Gastrocnemius medialis (tissue), 4 donors: Measurements from ENCODE around the gene FAM83F. TPM values are rescaled to one million over a fixed set of nuclear protein-coding genes. Genes with fewer than 3 reads are reported as not detected.

Experiments
- ATAC-seq, 2 donors: fragments of 150-250 bp; one replicate each; pipeline ENCODE4 v1.9.1; 2016
- DNase-seq, 2 donors: peaks; one replicate each; pipeline ENCODE4 v3.0.0-alpha.2; 2019
- H3K27ac ChIP-seq, 4 donors: fragments of 200-600 bp; sonication (generic); 1 replicate in 1 of 4; 2 replicates in 3 of 4; pipeline ENCODE4 v1.5.1; 2016 to 2018; ENCODE audit warnings: mild to moderate bottlenecking in 2 of 4, moderate library complexity in 1 of 4
- H3K27me3 ChIP-seq, 3 donors: fragments of 200-600 bp; sonication (generic) in 2 of 3; 1 replicate in 1 of 3; 2 replicates in 2 of 3; pipeline versions ENCODE4 v1.5.1 to v1.6.0; 2016 to 2019; ENCODE audit warnings: mild to moderate bottlenecking in 1 of 3, moderate library complexity in 1 of 3
- H3K36me3 ChIP-seq, 2 donors: fragments of 200-600 bp; sonication (generic) in 1 of 2; one replicate each; pipeline ENCODE4 v1.5.1; 2017 to 2018
- H3K4me1 ChIP-seq, 2 donors: fragments of 200-600 bp; sonication (generic) in 1 of 2; one replicate each; pipeline ENCODE4 v1.5.1; 2016 to 2017; ENCODE audit warnings: mild to moderate bottlenecking in 2 of 2
- H3K4me3 ChIP-seq, 4 donors: fragments of 200-600 bp; sonication (generic) in 3 of 4; 1 replicate in 1 of 4; 2 replicates in 3 of 4; pipeline ENCODE4 v1.5.1; 2016 to 2019; ENCODE audit warnings: mild to moderate bottlenecking in 2 of 4
- H3K9me3 ChIP-seq, 3 donors: fragments of 200-600 bp; sonication (generic) in 2 of 3; 1 replicate in 1 of 3; 2 replicates in 2 of 3; pipeline ENCODE4 v1.5.1; 2016 to 2019
- CTCF ChIP-seq, 5 experiments: fragments of 450-650 bp in 3 of 5; fragments of 200-600 bp in 2 of 5; sonication (generic) in 2 of 5; IDR thresholded peaks in 4 of 5; conservative IDR thresholded peaks in 1 of 5; 1 replicate in 4 of 5; 2 replicates in 1 of 5; pipeline ENCODE4 v1.5.1; 2016 to 2019; ENCODE audit warnings: antibody characterized with exemption in 5 of 5, mild to moderate bottlenecking in 3 of 5, moderate library complexity in 3 of 5
- POLR2A ChIP-seq, 2 donors: fragments of 450-650 bp; IDR thresholded peaks; one replicate each; pipeline ENCODE4 v1.6.1; 2017; ENCODE audit warnings: antibody characterized with exemption in 2 of 2, mild to moderate bottlenecking in 2 of 2, moderate library complexity in 2 of 2
- in situ Hi-C, 4 donors: fragments of 200-750 bp; cut with MboI; loops; one replicate each; pipeline versions ENCODE4 v1.15.0 to v1.8.0; 2017; ENCODE audit warnings: low sequenced_read_pairs in 4 of 4
- intact Hi-C: fragments of 100-400 bp; cut with DNase I; formaldehyde crosslinking; loops from one replicate; pipeline ENCODE4 v1.15.1; 2023; ENCODE audit warnings: low total_unique reads
- total RNA-seq, 4 donors: library from RNA; depleted of rRNA; stranded (reverse); fragments of >200 nt; gene quantifications; one replicate each; pipeline versions ENCODE4 v1.1.0 to v1.2.3, GENCODE V29; 2016

The FAM83F gene
- total RNA-seq, 4 donors from 2014 or later = 0.02 to 0.15 (median 0.07) TPM; not detected in 1

- no peak for TF ChIP-seq CTCF (IDR thresholded peaks at IDR 0.05 in 4 of 5, conservative IDR thresholded peaks at IDR 0.05 in 1 of 5)
- TF ChIP-seq POLR2A (IDR thresholded peaks at IDR 0.05) = no peak
- in situ Hi-C loops = loop anchor here in 1 of 4 donors (25.0 kb wide), 1 partner anchor 639 kb away; no protein-coding TSS in a partner anchor
Measured at GRCh38 chr22:40001106-40001505, 6.4 kb downstream of the FAM83F start.

GRCh38 chr22:40001800-40002577 lies 7.2 kb downstream of the FAM83F start:
- ATAC-seq (no peak), DNase-seq (no peak)
- TF ChIP-seq POLR2A (IDR thresholded peaks at IDR 0.05) (no peak), CTCF (IDR thresholded peaks at IDR 0.05 in 4 of 5, conservative IDR thresholded peaks at IDR 0.05 in 1 of 5) (no peak)
- Histone ChIP-seq H3K4me3 (no peak overlapping the region), H3K9me3 (no peaks in the 10 kb centered on the region), H3K4me1 (no peaks in the 10 kb centered on the region), H3K27ac (no peak overlapping the region), H3K27me3 (peaks cover 0 to 10% (median 0%) of the 10 kb centered on the region in 3 donors), H3K36me3 (no peaks in the 10 kb centered on the region)
- intact Hi-C loops (no loop called here), in situ Hi-C loops (loop anchor here in 1 of 4 donors (25.0 kb wide), 1 partner anchor 640 kb away; no protein-coding TSS in a partner anchor)

More at GRCh38 chr22:40001106-40001505, 6.4 kb downstream of the FAM83F start:
- Histone ChIP-seq H3K4me3 (no peak overlapping the region), H3K36me3 (no peaks in the 10 kb centered on the region), H3K27me3 (peaks cover 2 to 14% (median 3%) of the 10 kb centered on the region in 3 donors), H3K4me1 (no peaks in the 10 kb centered on the region), H3K9me3 (no peaks in the 10 kb centered on the region), H3K27ac (no peak overlapping the region)
- intact Hi-C loops = no loop called here
- DNase-seq (no peak), ATAC-seq (no peak)

GRCh38 chr22:40002935-40003715 lies 8.4 kb downstream of the FAM83F start:
- TF ChIP-seq CTCF (IDR thresholded peaks at IDR 0.05 in 4 of 5, conservative IDR thresholded peaks at IDR 0.05 in 1 of 5) (no peak), POLR2A (IDR thresholded peaks at IDR 0.05) (no peak)
- Histone ChIP-seq H3K9me3 (no peaks in the 10 kb centered on the region), H3K27ac (no peak overlapping the region), H3K36me3 (no peaks in the 10 kb centered on the region), H3K4me1 (no peaks in the 10 kb centered on the region), H3K27me3 (peaks cover 0 to 4% (median 0%) of the 10 kb centered on the region in 3 donors), H3K4me3 (no peak overlapping the region)
- no peak for DNase-seq
- intact Hi-C loops = no loop called here
- in situ Hi-C loops = loop anchor here in 1 of 4 donors (25.0 kb wide), 1 partner anchor 641 kb away; no protein-coding TSS in a partner anchor
- ATAC-seq = no peak

- ATAC-seq = no peak
Measured at GRCh38 chr22:40004836-40005235, 10.1 kb downstream of the FAM83F start.

More at GRCh38 chr22:40004836-40005235, 10.1 kb downstream of the FAM83F start:
- Histone ChIP-seq H3K4me3 (no peak overlapping the region), H3K4me1 (no peaks in the 10 kb centered on the region), H3K27me3 (peaks cover 11 to 21% (median 17%) of the 10 kb centered on the region in 3 donors), H3K9me3 (no peaks in the 10 kb centered on the region), H3K27ac (no peak overlapping the region), H3K36me3 (no peaks in the 10 kb centered on the region)
- TF ChIP-seq POLR2A (IDR thresholded peaks at IDR 0.05) = no peak
- no peak for TF ChIP-seq CTCF (IDR thresholded peaks at IDR 0.05 in 4 of 5, conservative IDR thresholded peaks at IDR 0.05 in 1 of 5)
- in situ Hi-C loops = loop anchor here in 1 of 4 donors (25.0 kb wide), 1 partner anchor 643 kb away; no protein-coding TSS in a partner anchor
- intact Hi-C loops = no loop called here
- no peak for DNase-seq
